ENCODE results near the gene FXYD3. TPM values are rescaled to one million over a fixed set of nuclear protein-coding genes. Genes with fewer than 3 reads are reported as not detected.

The FXYD3 gene
- polyA plus RNA-seq, 1 donor = 291 TPM

GRCh38 chr19:35074426-35075201, 41.0 kb upstream of the FXYD3 start:
- H3K36me3 ChIP-seq (ENCODE audit: control insufficient read depth, insufficient read depth, low read length) = no peaks in the 10 kb centered on the region
- no peaks in the 10 kb centered on the region for H3K27me3 ChIP-seq (ENCODE audit: control insufficient read depth, insufficient read depth, low read length)
- H3K9me3 ChIP-seq (ENCODE audit: control insufficient read depth, low read depth, low read length) = peaks cover 5% of the 10 kb centered on the region
- no CpG with 5 or more reads among the region's 21 CpGs for WGBS (ENCODE audit: insufficient coverage, low lambda C conversion rate)
- no peak for DNase-seq
- no peaks in the 10 kb centered on the region for H3K4me1 ChIP-seq (ENCODE audit: control insufficient read depth, insufficient read depth, low read length)
- no peak overlapping the region for H3K27ac ChIP-seq (ENCODE audit: low read length)
- no peak overlapping the region for H3K4me3 ChIP-seq (ENCODE audit: low read length)

- peaks cover 4% of the 10 kb centered on the region for H3K9me3 ChIP-seq (ENCODE audit: control insufficient read depth, low read depth, low read length)
- DNase-seq = no peak
- no peak overlapping the region for H3K4me3 ChIP-seq (ENCODE audit: low read length)
- H3K27me3 ChIP-seq (ENCODE audit: control insufficient read depth, insufficient read depth, low read length) = no peaks in the 10 kb centered on the region
- H3K4me1 ChIP-seq (ENCODE audit: control insufficient read depth, insufficient read depth, low read length) = no peaks in the 10 kb centered on the region
- no peak overlapping the region for H3K27ac ChIP-seq (ENCODE audit: low read length)
- WGBS (ENCODE audit: insufficient coverage, low lambda C conversion rate) = 82% methylated on average over 10 of the region's 21 CpGs
- H3K36me3 ChIP-seq (ENCODE audit: control insufficient read depth, insufficient read depth, low read length) = no peaks in the 10 kb centered on the region
These were observed 40.2 kb upstream of the FXYD3 start for GRCh38 chr19:35075202-35076025.

GRCh38 chr19:35076026-35076370, 39.6 kb upstream of the FXYD3 start:
- no CpG with 5 or more reads among the region's 6 CpGs for WGBS (ENCODE audit: insufficient coverage, low lambda C conversion rate)
- no peak overlapping the region for H3K4me3 ChIP-seq (ENCODE audit: low read length)
- H3K9me3 ChIP-seq (ENCODE audit: control insufficient read depth, low read depth, low read length) = no peaks in the 10 kb centered on the region

GRCh38 chr19:35076657-35077056, 39.0 kb upstream of the FXYD3 start:
- no peak for DNase-seq
- Histone ChIP-seq H3K36me3 (ENCODE audit: control insufficient read depth, insufficient read depth, low read length) (no peaks in the 10 kb centered on the region), H3K4me3 (ENCODE audit: low read length) (no peak overlapping the region), H3K27me3 (ENCODE audit: control insufficient read depth, insufficient read depth, low read length) (no peaks in the 10 kb centered on the region), H3K4me1 (ENCODE audit: control insufficient read depth, insufficient read depth, low read length) (no peaks in the 10 kb centered on the region), H3K9me3 (ENCODE audit: control insufficient read depth, low read depth, low read length) (no peaks in the 10 kb centered on the region), H3K27ac (ENCODE audit: low read length) (no peak overlapping the region)
- WGBS (ENCODE audit: insufficient coverage, low lambda C conversion rate) = no CpG with 5 or more reads among the region's 8 CpGs

More at GRCh38 chr19:35076026-35076370, 39.6 kb upstream of the FXYD3 start:
- no peaks in the 10 kb centered on the region for H3K36me3 ChIP-seq (ENCODE audit: control insufficient read depth, insufficient read depth, low read length)
- H3K27me3 ChIP-seq (ENCODE audit: control insufficient read depth, insufficient read depth, low read length) = no peaks in the 10 kb centered on the region
- no peaks in the 10 kb centered on the region for H3K4me1 ChIP-seq (ENCODE audit: control insufficient read depth, insufficient read depth, low read length)
- no peak for DNase-seq
- H3K27ac ChIP-seq (ENCODE audit: low read length) = no peak overlapping the region

- DNase-seq = no peak
These were observed 38.0 kb upstream of the FXYD3 start for GRCh38 chr19:35077411-35078223.

GRCh38 chr19:35079826-35080225, 35.8 kb upstream of the FXYD3 start:
- no CpG with 5 or more reads among the region's 14 CpGs for WGBS (ENCODE audit: insufficient coverage, low lambda C conversion rate)
- Histone ChIP-seq H3K36me3 (ENCODE audit: control insufficient read depth, insufficient read depth, low read length) (no peaks in the 10 kb centered on the region), H3K9me3 (ENCODE audit: control insufficient read depth, low read depth, low read length) (no peaks in the 10 kb centered on the region), H3K27me3 (ENCODE audit: control insufficient read depth, insufficient read depth, low read length) (no peaks in the 10 kb centered on the region), H3K4me1 (ENCODE audit: control insufficient read depth, insufficient read depth, low read length) (no peaks in the 10 kb centered on the region), H3K27ac (ENCODE audit: low read length) (no peak overlapping the region), H3K4me3 (ENCODE audit: low read length) (no peak overlapping the region)
- no peak for DNase-seq

More at GRCh38 chr19:35077411-35078223, 38.0 kb upstream of the FXYD3 start:
- no peak overlapping the region for H3K27ac ChIP-seq (ENCODE audit: low read length)
- H3K27me3 ChIP-seq (ENCODE audit: control insufficient read depth, insufficient read depth, low read length) = no peaks in the 10 kb centered on the region
- no peaks in the 10 kb centered on the region for H3K36me3 ChIP-seq (ENCODE audit: control insufficient read depth, insufficient read depth, low read length)
- WGBS (ENCODE audit: insufficient coverage, low lambda C conversion rate) = 96% methylated on average over 3 of the region's 17 CpGs
- H3K4me3 ChIP-seq (ENCODE audit: low read length) = no peak overlapping the region
- no peaks in the 10 kb centered on the region for H3K4me1 ChIP-seq (ENCODE audit: control insufficient read depth, insufficient read depth, low read length)
- no peaks in the 10 kb centered on the region for H3K9me3 ChIP-seq (ENCODE audit: control insufficient read depth, low read depth, low read length)

- no peak for DNase-seq
- Histone ChIP-seq H3K9me3 (ENCODE audit: control insufficient read depth, low read depth, low read length) (no peaks in the 10 kb centered on the region), H3K27me3 (ENCODE audit: control insufficient read depth, insufficient read depth, low read length) (no peaks in the 10 kb centered on the region), H3K36me3 (ENCODE audit: control insufficient read depth, insufficient read depth, low read length) (no peaks in the 10 kb centered on the region), H3K4me1 (ENCODE audit: control insufficient read depth, insufficient read depth, low read length) (no peaks in the 10 kb centered on the region), H3K4me3 (ENCODE audit: low read length) (no peak overlapping the region), H3K27ac (ENCODE audit: low read length) (no peak overlapping the region)
- WGBS (ENCODE audit: insufficient coverage, low lambda C conversion rate) = no CpG with 5 or more reads among the region's 16 CpGs
These were observed 34.9 kb upstream of the FXYD3 start for GRCh38 chr19:35080613-35081170.

GRCh38 chr19:35081201-35081600, 34.4 kb upstream of the FXYD3 start:
- H3K36me3 ChIP-seq (ENCODE audit: control insufficient read depth, insufficient read depth, low read length) = no peaks in the 10 kb centered on the region
- no peaks in the 10 kb centered on the region for H3K27me3 ChIP-seq (ENCODE audit: control insufficient read depth, insufficient read depth, low read length)
- no peak overlapping the region for H3K4me3 ChIP-seq (ENCODE audit: low read length)
- no peaks in the 10 kb centered on the region for H3K4me1 ChIP-seq (ENCODE audit: control insufficient read depth, insufficient read depth, low read length)
- no peaks in the 10 kb centered on the region for H3K9me3 ChIP-seq (ENCODE audit: control insufficient read depth, low read depth, low read length)
- no CpG with 5 or more reads among the region's 6 CpGs for WGBS (ENCODE audit: insufficient coverage, low lambda C conversion rate)
- DNase-seq = no peak
- no peak overlapping the region for H3K27ac ChIP-seq (ENCODE audit: low read length)

GRCh38 chr19:35083691-35084508, 31.7 kb upstream of the FXYD3 start:
- Histone ChIP-seq H3K4me3 (ENCODE audit: low read length) (no peak overlapping the region), H3K27ac (ENCODE audit: low read length) (no peak overlapping the region), H3K4me1 (ENCODE audit: control insufficient read depth, insufficient read depth, low read length) (peaks cover 12% of the 10 kb centered on the region), H3K36me3 (ENCODE audit: control insufficient read depth, insufficient read depth, low read length) (no peaks in the 10 kb centered on the region), H3K9me3 (ENCODE audit: control insufficient read depth, low read depth, low read length) (no peaks in the 10 kb centered on the region), H3K27me3 (ENCODE audit: control insufficient read depth, insufficient read depth, low read length) (no peaks in the 10 kb centered on the region)
- no peak for DNase-seq
- WGBS (ENCODE audit: insufficient coverage, low lambda C conversion rate) = no CpG with 5 or more reads among the region's 15 CpGs

Data from large intestine (tissue), 3 donors.